Myometrial cell (primary cell): ENCODE results near the gene ADAR. TPM values are rescaled to one million over a fixed set of nuclear protein-coding genes. Genes with fewer than 3 reads are reported as not detected.

Experiments used
- total RNA-seq: library from RNA; depleted of rRNA; stranded (reverse); fragments of >200 nt; gene quantifications from 2 replicates; pipeline ENCODE4 v1.2.3, GENCODE V29; 2015

The ADAR gene
- total RNA-seq = 58.5 and 75.1 TPM in 2 replicates

GRCh38 chr1:154607609-154608396 is at the start of gene ADAR:
Gene ADAR, minus strand, starts transcription at chr1:154608186. Its CDS starts 180 bp downstream, at chr1:154608006.

GRCh38 chr1:154567386-154568156 is 40.4 kb downstream of the ADAR start, which contains the start of gene CHRNB2:
Gene CHRNB2, plus strand, starts transcription at chr1:154567778. Its CDS starts 267 bp downstream, at chr1:154568045.

GRCh38 chr1:154557939-154558719 is 49.9 kb downstream of the ADAR start, which contains the start of gene UBE2Q1:
Gene UBE2Q1, minus strand, starts transcription at chr1:154558662. Its CDS starts 109 bp downstream, at chr1:154558553.

Other genes with a start within 250 kb of the ADAR start
- 0.58 and 4.4 TPM in 2 replicates for gene IL6R, start 202.8 kb downstream of the ADAR start, total RNA-seq
- not detected in 2 replicates for gene TDRD10, start 106.0 kb downstream of the ADAR start, total RNA-seq
- gene SHE, start 105.8 kb downstream of the ADAR start, total RNA-seq = not detected in 2 replicates
- 25.9 and 26.1 TPM in 2 replicates for gene UBE2Q1, start 49.5 kb downstream of the ADAR start, total RNA-seq
- 0.35 TPM in 1 of 2 replicates, not detected in the other for gene CHRNB2, start 40.4 kb downstream of the ADAR start, total RNA-seq